ENCODE measurements around the gene TNIK.

Gene TNIK

GRCh38 chr3:171255236-171255806 lies 204.9 kb downstream of the TNIK start:
- no peak for DNase-seq (ENCODE audit: low spot score)
- TF ChIP-seq CTCF (IDR thresholded peaks at IDR 0.05): no peak
- Histone ChIP-seq H3K4me3 (no peak overlapping the region), H3K27ac (no peak overlapping the region)

GRCh38 chr3:171254315-171254714 lies 205.9 kb downstream of the TNIK start:
- TF ChIP-seq CTCF (IDR thresholded peaks at IDR 0.05): no peak
- no peak for DNase-seq (ENCODE audit: low spot score)
- no peak overlapping the region for H3K4me3 ChIP-seq
- no peak overlapping the region for H3K27ac ChIP-seq

GRCh38 chr3:171251835-171252234 lies 208.4 kb downstream of the TNIK start:
- no peak overlapping the region for H3K27ac ChIP-seq
- TF ChIP-seq CTCF (IDR thresholded peaks at IDR 0.05): no peak
- no peak overlapping the region for H3K4me3 ChIP-seq
- no peak for DNase-seq (ENCODE audit: low spot score)

- H3K4me3 ChIP-seq: no peak overlapping the region
- DNase-seq (ENCODE audit: low spot score): no peak
- no peak overlapping the region for H3K27ac ChIP-seq
- TF ChIP-seq CTCF (IDR thresholded peaks at IDR 0.05): no peak
Measured at GRCh38 chr3:171250444-171250843, 209.8 kb downstream of the TNIK start.

GRCh38 chr3:171249245-171249644 lies 211.0 kb downstream of the TNIK start:
- DNase-seq (ENCODE audit: low spot score): no peak
- no peak for TF ChIP-seq CTCF (IDR thresholded peaks at IDR 0.05)
- no peak overlapping the region for H3K27ac ChIP-seq
- no peak overlapping the region for H3K4me3 ChIP-seq

GRCh38 chr3:171248426-171249111 lies 211.6 kb downstream of the TNIK start:
- no peak for TF ChIP-seq CTCF (IDR thresholded peaks at IDR 0.05)
- DNase-seq (ENCODE audit: low spot score): no peak
- Histone ChIP-seq H3K4me3 (no peak overlapping the region), H3K27ac (no peak overlapping the region)

Data from coronary artery (tissue), 2 donors.